Endometrial microvascular endothelial cells (primary cell): Measurements from ENCODE around the gene PXMP2. TPM values are rescaled to one million over a fixed set of nuclear protein-coding genes. Genes with fewer than 3 reads are reported as not detected.
"Not testable (repeated sequence)": the region's sequence is repeated elsewhere in the genome, so short reads cannot be mapped to it uniquely, and the experiment has no call there.

Experiments used
- in situ Hi-C: cut with HindIII; loops from 2 replicates; pipeline ENCODE4 v1.10.0; 2017; ENCODE audit warnings: low sequenced_read_pairs, low pct_unique_long_range_greater_than_20kb; ENCODE audit errors: inconsistent ontology term
- total RNA-seq: library from RNA; depleted of rRNA; stranded (reverse); fragments of >200 nt; gene quantifications from one replicate; pipeline ENCODE4 v1.2.3, GENCODE V29; 2015; ENCODE audit errors: inconsistent ontology term

PXMP2 gene
- total RNA-seq, 1 donor from 2014 or later = 31.8 TPM

DNA sequence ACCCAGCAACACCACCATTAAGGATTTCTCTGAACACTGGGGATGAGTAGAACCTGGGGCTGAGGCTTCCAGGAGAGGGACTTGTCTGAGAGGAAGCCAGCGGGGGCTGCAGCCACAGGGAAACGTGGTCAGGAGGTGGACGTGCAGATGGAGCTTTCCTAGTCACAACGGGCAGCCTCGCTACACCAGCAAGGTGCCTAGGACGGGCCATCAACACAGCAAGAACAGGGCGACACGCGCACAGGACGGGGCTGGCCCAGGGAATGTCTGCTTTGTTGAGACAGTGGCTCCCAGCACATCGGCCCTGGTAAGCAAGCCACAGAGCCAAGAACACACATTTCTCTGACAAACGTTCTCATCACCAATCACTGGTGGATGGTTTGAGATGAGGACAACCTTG, 49.0 kb downstream of the PXMP2 start:
- in situ Hi-C loops = no loop called here

DNA sequence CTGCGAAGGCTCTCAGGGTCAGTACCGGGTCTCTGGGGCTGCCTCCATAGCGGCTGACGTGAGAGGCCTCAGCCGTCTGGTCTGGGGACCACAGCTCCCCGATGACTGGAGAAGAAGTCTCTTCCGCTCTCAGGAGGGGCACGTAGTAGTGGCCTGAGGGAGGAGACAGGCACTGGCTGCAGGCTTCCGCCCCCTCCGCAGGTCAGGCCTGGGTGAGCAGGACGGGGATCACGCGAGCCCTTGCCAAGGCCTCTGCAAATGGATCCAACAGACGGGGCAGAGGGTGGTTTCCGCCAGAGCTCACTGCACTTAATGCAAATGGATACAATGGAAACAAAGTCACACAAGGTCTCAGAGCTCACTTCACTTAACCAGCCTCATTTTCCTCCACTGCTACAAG, 49.5 kb downstream of the PXMP2 start:
- in situ Hi-C loops = no loop called here

DNA sequence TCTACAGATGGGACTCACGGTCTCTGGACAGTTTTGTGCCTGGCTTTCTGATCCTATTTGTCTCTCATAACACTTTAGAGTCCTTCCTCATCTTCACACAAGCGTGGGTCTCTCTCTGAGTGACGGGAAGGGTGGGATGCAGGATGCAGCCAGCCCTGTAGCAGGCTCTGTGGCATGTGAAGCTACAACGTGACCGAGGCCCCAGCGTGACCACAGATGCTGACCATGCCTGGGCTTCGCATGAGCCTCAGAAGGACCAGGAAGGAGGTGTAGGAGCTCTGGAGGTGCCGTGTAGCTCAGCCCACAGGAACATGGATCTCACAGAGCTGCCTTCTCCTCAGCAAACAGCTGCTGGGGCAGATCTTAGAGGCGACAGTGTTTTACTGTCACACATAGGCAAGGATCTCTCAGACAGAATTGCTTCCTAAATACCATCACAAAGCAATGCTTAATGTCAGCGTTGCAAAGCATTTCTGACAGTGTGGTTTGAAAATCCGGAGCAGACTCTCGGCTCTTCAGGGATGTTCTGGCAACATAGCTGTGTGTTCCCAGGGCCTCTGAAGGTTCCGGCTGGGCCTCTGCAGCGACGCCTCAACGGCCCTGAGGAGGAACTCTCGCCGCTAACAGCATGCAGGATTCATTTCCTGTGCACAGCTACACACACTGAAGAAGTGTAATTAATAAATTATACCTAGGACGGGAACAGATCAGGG, 52.4 kb downstream of the PXMP2 start:
- in situ Hi-C loops = no loop called here

DNA sequence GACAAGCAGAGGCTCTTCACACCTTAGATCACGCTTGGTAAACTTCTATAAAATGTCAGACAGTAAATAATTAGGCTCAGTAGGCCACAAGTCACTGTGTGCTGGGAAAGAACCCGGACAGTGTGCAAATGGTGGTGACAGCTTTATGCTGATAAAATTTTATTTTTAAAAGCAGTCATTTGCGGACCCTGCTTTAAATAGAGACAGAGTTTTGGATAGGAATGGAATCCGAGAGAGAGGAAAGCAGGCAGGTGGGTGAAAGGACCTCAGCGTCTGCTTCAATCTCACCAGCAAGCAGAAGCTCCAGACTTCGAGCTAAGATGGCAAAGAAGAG, 52.9 kb downstream of the PXMP2 start:
- in situ Hi-C loops = no loop called here

DNA sequence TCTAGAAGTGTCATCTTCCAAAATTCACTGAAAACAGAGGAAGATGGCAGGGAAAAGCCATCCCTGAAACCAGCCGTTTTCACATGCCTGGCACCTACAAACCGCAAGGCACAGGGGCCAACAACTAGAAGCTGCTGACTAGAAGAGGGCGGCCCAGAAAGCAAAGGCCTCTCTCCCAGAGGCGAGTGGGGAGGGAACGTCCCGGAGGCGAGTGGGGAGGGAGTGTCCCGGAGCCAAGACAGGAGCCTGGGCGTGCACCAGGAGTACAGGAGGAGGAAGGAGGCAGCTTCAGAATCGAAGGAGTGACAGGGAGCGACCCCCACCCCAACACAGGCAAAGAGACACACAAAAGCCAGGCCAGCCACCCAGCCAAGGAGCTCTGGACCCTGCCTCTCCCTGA, 53.3 kb downstream of the PXMP2 start:
- in situ Hi-C loops = no loop called here

DNA sequence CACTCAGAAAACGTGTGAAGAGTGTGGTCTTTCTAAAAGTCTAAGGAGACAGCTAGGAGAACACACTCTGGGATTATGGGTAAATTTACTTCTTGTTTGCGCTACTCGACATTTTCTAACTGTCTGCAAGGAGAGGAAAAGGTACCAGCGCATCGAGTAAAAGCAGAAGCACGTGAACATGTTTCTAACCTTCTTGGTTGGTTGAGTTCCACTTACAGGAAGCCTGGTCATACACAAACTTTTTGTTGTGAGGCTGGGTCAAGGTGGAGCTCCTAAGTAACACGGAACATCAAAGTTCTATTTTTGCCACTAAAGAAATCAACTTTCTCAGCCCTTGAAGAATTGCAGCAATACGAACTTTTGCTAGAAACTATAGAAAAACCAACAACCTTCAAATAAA, 54.2 kb downstream of the PXMP2 start:
- in situ Hi-C loops = no loop called here

DNA sequence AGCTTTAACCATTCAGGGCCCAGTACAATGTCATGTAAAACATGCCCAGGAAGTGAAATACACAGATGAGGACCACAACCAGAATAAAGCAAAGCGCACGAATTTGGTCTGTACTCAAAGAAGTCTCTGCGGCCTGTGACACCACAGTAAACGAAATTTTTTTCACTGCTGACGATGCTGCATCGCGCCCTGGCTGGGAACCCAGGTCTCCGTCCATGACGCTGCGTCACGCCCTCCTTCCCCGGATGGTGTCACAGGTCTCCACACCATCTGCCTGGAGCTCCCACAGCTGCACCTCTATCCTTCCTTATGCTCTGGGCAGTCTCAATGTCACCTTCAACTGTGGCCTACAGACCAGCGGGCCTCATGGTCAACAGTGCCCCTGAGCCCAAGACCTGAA, 56.4 kb downstream of the PXMP2 start:
- in situ Hi-C loops = no loop called here

DNA sequence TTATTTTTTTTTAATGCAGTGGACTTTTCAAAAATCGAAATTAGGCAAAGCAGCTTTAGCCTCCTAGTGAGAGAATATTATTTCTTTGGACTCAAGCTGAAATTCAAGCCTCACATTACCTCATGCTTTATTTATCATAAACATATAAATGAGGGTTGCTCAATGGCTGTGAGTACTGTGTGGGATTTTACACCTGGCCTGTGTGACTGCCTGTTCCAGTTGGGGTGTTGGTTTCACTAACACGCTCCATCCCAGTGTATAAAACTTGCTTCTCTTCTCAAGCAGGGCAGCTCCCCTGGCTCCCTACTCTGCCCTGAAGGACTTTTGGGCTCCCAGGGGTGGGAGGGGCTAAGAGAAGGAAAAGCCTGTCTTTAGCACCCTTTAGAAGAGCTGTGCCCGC, 59.2 kb downstream of the PXMP2 start:
- in situ Hi-C loops = no loop called here

DNA sequence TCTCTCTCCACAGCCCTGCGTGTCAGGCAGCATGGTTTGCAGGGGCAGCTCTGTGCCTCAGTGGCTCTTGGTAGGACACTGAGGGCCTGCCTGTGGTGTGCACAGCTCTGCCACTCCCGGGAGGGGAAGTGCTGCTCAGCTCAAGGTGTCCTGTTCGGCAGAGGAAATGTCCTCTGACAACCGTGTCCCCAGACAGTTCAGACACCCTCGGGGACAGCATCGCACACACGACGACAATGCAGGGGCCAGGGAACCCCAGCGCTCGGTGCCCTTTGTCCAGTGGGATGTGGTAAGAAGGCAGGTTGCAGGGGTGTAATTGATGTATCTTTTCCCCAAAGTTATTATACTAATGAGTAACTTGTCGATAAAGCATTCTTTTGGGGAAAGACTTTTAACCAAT, 60.0 kb downstream of the PXMP2 start:
- in situ Hi-C loops = no loop called here

DNA sequence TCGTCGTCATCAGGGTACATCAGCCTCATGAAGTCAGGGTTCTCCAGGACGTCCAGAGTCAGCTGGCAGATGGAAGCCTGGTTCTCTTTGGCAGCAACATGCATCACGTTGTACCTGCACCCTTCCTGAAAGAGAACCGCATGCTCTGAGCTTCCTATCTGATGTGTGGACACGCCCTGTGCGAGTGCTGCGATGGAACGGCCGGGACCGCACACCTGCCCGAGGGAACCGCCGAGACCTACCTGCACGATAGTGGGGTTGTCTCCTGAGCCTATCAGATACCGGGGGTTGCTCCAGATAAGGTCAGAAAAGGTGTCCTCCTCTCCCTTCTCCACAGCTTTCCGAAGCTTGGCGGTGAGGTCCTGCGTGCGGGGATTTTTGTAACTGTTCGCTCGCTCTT, 60.5 kb downstream of the PXMP2 start:
- in situ Hi-C loops = no loop called here

DNA sequence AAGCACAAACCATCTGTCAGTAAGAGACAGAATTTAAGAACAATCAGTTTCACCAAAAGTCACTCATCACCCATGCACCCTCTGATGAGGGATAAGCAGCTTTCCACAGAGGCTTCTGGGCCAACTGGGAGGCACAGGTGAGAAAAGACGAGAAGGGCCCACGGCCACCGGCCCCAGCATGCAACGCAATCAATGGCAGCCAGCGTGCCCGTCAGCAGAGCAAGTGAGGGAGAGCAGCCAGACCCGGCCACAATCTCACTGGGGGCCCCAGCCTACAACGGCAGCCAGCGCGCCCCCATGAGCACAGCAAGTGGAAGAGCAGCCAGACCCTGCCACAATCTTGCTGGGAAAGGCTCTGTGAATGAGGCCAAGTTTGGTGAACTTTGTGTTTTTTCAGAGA, 60.9 kb downstream of the PXMP2 start:
- in situ Hi-C loops = no loop called here

DNA sequence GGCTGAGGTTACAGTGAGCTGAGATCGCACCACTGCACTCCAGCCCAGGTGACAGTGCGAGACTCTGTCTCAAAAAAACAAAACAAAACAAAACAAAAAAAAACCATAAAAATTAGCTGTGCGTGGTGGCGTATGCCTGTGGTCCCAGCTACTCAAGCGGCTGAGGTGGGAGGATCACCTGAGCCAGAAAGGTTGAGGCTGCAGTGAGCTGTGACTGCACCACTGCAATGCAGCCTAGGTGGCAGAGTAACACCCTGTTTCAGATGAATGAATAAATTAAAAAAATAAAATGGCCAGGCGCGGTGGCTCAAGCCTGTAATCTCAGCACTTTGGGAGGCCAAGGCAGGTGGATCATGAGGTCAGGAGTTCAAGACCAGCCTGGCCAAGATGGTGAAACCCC, 66.3 kb downstream of the PXMP2 start:
- in situ Hi-C loops = not testable (repeated sequence)

DNA sequence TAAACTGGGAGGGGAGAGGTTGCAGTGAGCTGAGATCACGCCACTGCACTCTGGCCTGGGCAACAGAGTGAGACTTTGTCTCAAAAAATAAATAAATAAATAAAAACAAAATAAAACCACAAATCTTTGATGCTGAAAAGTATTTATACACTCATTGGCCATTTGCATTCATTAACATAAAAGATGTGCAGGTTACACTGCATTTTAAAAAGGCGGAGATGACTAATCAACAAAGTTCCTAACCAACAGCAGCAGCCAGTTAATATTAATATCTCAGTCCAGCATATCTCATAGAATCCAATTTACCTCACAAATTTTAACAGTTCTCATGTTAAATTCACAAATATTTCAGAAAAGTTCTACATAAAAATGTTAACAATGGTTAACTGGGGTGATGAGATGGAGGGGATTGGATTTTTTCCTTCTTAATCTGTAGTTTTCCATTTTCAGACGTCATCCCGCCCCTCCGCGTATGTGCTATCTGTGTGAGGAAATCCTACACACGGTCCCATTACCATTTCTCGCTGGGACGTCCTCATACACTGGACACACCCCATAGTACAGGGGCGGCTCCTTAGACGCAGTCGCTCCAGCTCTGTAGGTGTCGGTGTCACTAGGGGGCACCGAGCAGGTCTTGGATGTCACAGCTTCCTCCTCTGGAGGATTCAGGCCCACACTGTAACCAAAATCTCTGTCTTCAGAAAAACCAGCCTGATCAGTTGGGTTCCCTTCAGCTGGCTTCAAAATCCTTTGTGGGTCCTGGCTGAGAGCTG, 67.0 kb downstream of the PXMP2 start:
- in situ Hi-C loops = no loop called here

Other genes starting within 250 kb of the PXMP2 start
- gene FBRSL1, start 197.4 kb upstream of the PXMP2 start, total RNA-seq = 8.3 TPM
- not detected for gene LRCOL1, start 77.0 kb upstream of the PXMP2 start, total RNA-seq
- not detected for gene P2RX2, start 68.8 kb upstream of the PXMP2 start, total RNA-seq
- gene POLE, start 245 bp upstream of the PXMP2 start, total RNA-seq = 59.4 TPM
- gene PGAM5, start 23.3 kb downstream of the PXMP2 start, total RNA-seq = 59.4 TPM
- gene ANKLE2, start 74.2 kb downstream of the PXMP2 start, total RNA-seq = 70.0 TPM
- gene GOLGA3, start 141.3 kb downstream of the PXMP2 start, total RNA-seq = 46.2 TPM
- 31.5 TPM for gene CHFR, start 200.0 kb downstream of the PXMP2 start, total RNA-seq